Globus pallidus (tissue), 1 donor: Measurements from ENCODE around the gene TOMM6.
A peak's percentile ranks its signal among the peaks of the same experiment; 100 is the strongest.

Source experiments
- DNase-seq: peaks from one replicate; pipeline ENCODE4 v3.0.0-alpha.2; 2015; ENCODE audit warnings: low spot score

The TOMM6 gene

DNA sequence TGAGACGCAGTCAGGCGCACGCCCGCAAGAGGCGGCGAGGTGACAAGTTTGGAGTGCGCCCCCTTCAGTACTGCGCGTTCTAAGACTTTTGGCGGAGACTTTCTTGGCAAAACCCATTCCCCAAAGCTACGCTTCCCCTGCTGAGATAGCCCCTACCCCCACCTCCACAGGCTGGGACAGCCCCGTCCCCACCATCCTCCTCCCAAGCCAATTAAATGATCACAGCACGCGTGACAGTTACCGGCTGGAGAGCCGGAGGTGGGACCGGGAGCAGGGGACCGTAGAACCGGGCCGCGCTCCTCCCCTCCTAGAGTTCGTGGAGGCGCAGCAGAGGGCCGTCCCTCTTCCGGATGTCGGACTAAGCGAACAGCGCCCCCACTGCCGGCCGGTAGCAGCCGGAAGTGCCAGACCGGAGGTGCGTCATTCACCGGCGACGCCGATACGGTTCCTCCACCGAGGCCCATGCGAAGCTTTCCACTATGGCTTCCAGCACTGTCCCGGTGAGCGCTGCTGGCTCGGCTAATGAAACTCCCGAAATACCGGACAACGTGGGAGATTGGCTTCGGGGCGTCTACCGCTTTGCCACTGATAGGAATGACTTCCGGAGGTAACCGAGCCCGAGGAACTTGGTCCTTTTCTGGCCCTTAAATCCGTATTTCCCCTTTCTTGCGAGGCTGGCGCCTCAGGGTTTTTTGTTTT, at the start of gene TOMM6:
Gene TOMM6 (plus strand): TSS at position 476 of the 699 bp plus-strand sequence. CDS start 4 bp downstream, at position 480.
- DNase-seq = peak; percentile 92

DNA sequence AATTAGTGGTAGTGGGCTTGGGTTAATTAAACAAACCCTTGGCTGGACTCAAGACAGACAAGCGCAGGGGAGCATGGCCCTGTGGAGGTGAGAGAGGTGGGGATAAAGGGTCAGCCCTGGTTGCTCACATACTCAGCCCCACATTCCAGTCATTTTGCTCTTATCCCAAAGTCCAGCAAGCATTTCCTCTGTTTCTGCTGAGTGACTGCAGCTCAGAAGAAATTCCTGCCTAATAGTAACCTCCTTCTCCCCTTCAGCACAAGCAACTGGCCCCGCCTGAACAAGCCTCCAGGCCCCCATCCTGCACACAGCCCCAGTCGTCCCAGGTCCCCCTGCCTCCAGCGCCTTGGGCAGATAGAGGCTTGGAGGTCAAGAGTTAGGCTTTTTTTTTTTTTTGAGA, 48.5 kb upstream of the TOMM6 start:
- no peak for DNase-seq

GRCh38 chr6:41740366-41741162, 46.9 kb upstream of the TOMM6 start:
- DNase-seq = no peak

- no peak for DNase-seq
Measured at GRCh38 chr6:41741625-41742490, 45.6 kb upstream of the TOMM6 start.

DNA sequence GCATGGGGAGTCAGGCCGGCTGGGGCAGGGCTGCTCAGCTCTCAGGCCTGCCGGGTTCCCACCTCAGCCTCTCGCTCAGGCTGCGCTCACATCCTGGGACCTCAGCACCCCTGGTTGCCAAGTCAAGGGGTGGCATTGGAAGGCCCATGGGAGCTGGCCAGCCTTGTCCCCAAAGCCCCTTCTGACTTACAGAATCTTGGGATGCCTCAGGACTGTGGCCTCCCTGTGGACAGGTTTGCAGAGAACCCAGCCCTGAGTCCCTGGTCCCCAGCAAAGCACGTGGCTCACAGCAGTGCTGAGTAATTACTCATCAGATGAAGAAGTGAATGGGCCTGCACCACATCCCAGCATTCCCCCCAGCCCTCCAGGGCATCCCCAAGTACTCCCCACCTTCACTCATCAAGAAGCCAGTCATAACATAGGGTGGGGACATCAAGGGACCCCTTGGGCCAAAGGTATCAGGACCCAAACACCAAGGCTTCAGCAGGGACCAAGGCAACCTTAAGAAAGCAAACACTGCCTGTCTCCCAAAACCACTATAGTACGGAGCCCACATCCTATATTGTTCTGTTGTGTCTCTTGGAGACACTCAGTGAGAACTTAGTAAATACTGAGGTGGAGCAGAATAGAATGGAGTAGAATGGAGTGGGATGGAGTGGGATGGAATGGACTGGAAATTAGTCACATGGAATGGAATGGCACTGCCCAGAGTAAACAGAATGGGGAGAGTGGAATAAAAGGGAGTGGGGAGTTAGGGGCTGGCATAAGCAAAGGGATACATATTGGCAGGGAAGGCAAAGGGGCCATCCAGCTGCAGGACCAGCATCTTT, 43.9 kb upstream of the TOMM6 start:
- no peak for DNase-seq

DNA sequence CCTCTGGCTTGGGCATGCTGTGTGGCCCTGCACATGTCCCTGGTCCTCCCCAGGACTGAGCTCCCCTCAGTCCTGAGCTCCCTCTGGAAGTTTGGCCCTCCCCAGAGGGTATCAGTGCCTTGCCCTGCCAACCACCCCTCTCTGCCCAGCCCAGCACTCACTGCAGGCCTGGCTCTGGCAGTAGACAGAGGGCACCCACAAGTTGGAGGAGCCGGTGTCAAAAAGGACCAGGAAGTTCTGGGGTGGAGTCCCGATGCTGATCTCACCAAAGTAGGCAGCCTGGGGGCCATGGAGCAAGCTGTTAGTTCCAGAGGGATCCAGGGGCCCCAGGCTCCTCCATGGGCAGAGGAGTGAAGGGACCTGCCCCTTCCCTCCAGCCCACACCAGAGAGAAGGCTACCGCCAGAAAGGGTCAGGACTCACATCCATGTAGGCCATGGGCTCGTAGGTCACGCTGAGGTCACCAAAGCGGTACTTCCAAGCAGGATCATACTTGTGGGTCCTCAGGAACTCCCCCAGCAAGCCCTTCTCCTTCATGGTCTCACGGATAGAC, 43.2 kb upstream of the TOMM6 start:
- no peak for DNase-seq

DNA sequence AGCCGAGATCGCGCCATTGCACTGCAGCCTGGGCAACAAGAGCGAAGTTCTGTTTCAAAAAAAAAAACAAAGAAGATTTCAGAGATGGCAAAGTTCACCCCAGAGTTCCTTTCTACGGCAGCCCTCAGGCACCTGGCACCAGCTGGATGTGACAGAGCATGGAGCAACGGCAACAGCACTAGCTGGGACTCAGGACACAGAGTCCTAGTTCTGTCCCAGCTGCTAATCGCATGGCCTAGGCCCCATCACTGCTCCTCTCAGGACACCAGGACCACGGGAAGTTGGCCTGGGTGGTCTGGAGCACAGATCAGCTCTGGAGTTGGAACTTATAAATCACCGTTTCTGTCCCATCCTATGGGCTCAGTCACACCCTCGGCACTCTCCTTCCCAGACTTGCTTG, 41.4 kb upstream of the TOMM6 start:
- DNase-seq = no peak

DNA sequence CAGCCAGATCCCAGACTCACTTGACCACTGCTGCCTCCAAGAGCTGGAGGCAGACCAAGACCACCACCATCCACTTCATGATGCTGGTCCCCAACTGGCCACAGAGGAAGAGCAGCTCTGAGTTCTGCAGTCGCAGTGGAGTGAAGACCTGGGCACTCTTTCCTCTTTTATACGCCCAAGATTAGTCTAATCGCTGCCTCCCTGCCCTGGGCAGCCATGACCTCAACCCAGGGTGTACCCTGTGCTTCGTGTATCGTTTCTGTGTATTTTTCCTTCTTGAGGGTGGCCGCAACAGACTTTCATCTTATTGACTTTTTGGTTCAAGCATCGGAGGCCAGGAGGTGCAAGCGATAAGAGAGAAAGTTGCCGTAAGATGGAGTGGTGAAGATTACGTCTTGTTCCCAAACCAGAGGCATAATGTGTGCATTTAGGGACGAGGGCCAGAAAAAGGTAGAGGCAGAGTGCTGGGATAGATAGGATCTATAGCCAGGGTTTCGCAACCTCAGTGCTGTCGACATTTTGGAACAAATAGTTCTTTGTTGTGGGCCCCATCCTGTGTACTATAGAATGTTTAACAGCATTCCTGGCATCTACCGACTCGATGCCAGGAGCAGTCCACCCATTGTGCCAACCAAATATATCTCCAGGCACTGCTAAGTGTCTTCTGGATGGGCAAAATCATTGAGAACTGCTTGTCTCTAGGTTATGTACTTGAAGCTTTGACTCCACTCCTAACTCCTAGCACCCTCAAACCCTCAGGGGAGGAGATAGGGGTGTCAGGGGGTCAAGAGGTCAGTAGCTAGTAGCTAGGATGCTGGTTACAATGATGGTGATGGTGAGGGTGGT, 40.0 kb upstream of the TOMM6 start, which contains the start of gene PGC:
Gene PGC (minus strand): TSS at position 142 of the 846 bp plus-strand sequence. CDS start 63 bp downstream, at position 79.
- DNase-seq = no peak

DNA sequence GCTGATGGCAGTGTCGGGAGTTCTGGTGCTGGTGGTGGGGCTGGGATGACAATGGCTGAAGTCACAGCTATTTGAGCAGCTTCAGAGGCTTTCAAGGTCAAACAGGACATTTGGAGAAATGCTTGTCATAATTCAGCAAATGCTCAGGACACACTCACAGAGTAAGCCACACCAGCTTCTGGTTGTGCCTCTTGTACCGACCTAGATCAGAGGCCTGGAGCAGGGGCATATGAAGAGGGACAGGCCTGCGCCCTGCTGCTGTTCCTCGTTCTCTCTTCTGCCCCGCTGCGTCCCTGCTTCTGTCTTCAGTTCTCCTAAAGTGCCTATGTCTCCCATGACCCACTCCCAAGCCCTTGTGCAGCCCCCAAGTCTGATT, 39.4 kb upstream of the TOMM6 start:
- no peak for DNase-seq

- DNase-seq = no peak
Measured at GRCh38 chr6:41748542-41748941, 39.0 kb upstream of the TOMM6 start.

DNA sequence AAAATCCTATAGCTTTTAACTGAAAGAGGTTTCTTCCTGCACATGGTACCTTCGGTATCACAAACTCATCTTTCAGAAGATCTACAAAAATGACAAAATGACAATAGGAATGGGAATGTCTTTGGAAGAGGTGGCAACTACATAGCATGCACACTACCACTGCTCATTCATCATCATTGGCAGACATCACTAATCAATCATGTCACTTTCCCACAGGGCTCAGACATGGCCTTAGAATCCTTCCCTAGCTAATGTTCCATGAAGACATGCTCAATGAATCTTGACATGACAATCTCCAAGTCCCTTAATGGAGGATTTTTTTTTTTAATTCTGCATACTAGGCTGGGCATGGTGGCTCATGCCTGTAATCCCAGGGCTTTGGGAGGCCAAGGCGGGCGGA, 37.1 kb upstream of the TOMM6 start:
- DNase-seq = no peak

DNA sequence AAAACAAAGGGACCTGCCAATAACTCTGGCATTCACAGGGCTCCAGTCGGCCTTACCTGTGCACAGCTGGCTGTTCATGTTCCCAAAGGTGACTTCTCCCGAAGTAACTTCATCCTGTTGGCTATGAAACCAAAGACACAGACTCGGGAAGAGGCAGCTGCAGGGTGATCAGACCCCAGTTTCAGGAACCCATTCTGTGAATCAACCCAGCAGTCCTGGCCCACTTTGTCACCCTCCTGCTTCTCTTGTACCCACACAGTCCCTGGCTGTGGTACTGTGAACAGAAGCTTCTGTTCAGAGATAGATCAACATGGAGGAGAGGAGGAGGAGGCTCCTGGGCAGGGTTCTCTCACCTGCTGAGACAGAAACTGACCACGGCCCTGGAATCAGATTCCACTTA, 31.6 kb upstream of the TOMM6 start:
- no peak for DNase-seq

DNA sequence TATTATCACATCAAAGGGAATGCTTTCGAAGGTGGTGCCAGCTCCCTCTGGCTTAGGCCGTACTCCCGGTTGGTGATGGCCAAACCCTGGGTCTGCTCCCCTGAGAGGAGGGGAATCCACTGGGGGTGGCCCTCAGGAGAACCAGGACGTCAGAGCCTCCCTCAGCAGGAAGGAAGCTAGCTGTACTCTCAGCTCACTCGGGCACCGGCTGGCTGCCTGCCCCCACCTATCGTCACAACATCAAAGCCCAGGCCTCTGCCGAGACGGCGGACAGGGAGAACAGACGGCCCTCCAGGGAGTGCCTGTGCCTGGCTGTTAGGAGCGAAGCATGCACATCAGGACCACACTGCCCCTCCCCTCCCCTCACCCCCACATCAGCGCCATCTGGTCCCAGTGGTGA, 31.1 kb upstream of the TOMM6 start:
- DNase-seq = no peak

DNA sequence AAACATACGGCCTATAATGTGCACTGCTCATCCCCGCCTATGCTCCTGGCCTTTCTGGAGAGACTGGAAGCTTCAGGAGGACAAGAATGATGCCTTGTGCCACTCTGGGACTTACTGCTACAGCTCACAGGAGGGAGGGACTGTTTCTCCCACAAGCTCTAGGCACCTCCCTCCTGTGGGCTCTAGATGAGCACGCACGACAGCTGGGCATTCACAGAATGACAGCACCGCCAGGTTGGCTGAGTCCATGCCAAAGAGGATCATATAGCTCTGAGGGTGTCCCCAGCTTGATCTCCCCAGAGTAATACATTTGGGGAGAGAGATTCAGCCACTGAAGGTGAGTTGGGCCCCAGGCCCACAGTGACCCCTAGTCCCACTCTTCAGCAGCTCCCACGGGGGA, 30.2 kb upstream of the TOMM6 start:
- no peak for DNase-seq

- no peak for DNase-seq
Measured at GRCh38 chr6:41757931-41758640, 29.4 kb upstream of the TOMM6 start.

GRCh38 chr6:41758641-41759035, 28.9 kb upstream of the TOMM6 start:
- no peak for DNase-seq

DNA sequence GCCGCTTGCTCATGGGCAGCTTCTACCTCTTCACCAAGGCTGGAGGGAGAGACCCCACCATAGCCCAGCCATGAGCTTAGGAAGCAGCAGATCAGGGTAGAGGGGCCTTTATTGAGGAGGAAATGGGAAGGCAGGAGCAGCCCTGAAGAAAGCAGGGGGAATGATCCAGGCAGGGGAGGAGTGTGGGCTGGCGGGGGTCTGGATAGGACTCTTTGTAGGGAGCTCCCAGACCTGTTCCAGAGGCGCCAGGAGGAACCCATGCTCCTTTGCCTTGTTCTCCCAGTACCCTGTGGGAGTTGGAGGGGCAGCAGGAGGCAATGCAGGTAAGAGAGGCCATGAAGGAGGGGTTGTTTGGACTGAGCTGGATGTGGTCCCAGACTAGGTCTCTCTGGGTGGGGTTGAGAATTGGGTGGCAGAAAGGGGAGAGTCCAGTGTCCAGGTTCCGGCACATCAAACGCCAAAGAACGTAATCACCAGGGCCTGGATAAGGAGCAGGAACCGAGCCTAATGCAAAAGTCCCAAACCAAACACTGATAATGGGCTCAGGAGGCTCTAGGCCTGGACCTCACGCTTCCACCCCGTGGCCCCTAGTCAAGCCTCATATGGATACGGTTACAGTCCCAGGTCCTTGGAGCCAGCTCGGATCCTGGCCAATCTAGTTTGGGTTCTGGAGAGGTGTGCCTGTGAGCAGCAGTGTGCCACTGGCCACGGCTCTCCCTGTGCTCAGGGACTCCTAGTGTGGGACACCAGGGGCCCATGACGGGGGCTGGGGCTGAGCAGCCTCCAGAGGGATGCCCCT, 28.2 kb upstream of the TOMM6 start:
- no peak for DNase-seq

GRCh38 chr6:41759905-41760579, 27.5 kb upstream of the TOMM6 start:
- no peak for DNase-seq
